A204.1 (cell line): ENCODE data around the gene ARHGAP25.

Experiments
- FAIRE-seq: peaks from 2 replicates; lab custom pipeline; 2012; peaks lifted over from hg19 to GRCh38; lab: Jason Lieb, UNC

The ARHGAP25 gene

GRCh38 chr2:68863996-68864395 lies 129.4 kb downstream of the ARHGAP25 start:
- FAIRE-seq: no peak

- FAIRE-seq: no peak
These were observed 130.5 kb downstream of the ARHGAP25 start for GRCh38 chr2:68865108-68865507.

- FAIRE-seq: no peak
These were observed 135.6 kb downstream of the ARHGAP25 start for GRCh38 chr2:68870215-68870614.

GRCh38 chr2:68871159-68871764 lies 136.7 kb downstream of the ARHGAP25 start, which contains the start of gene BMP10:
Gene BMP10 (minus strand): TSS chr2:68871397. CDS start chr2:68871358, 39 bp downstream.
- FAIRE-seq: no peak
